HepG2 (cell line): Measurements from ENCODE around the gene ARHGAP5. TPM values are rescaled to one million over a fixed set of nuclear protein-coding genes. Genes with fewer than 3 reads are reported as not detected.

Experiments
- ARID5B ChIP-seq: IDR thresholded peaks from 2 replicates; pipeline ENCODE4 v1.4.0; 2020; ENCODE audit warnings: mild to moderate bottlenecking, missing genetic modification reagents
- DZIP1 ChIP-seq: sonication (generic); formaldehyde crosslinking; IDR thresholded peaks from 2 replicates; pipeline ENCODE4 v1.5.0; 2020; ENCODE audit warnings: mild to moderate bottlenecking, missing genetic modification reagents
- HNF1A ChIP-seq, 2 experiments: sonication (generic) in 1 of 2; formaldehyde crosslinking in 1 of 2; IDR thresholded peaks; 2 replicates each; pipeline versions ENCODE4 v1.4.0 to v1.6.1; 2016 to 2020; ENCODE audit warnings: borderline replicate concordance in 1 of 2, low read depth in 1 of 2, mild to moderate bottlenecking in 1 of 2, missing genetic modification reagents in 1 of 2
- REL ChIP-seq: sonication (generic); formaldehyde crosslinking; conservative IDR thresholded peaks from 2 replicates; pipeline ENCODE4 v1.8.0; 2022; ENCODE audit warnings: mild to moderate bottlenecking, missing genetic modification reagents, moderate library complexity
- ZBTB40 ChIP-seq, 2 experiments: fragments of 450-650 bp in 1 of 2; sonication (generic) in 1 of 2; formaldehyde crosslinking in 1 of 2; IDR thresholded peaks; 2 replicates each; pipeline versions ENCODE4 v1.6.1 to v1.8.0; 2016 to 2022; ENCODE audit warnings: antibody characterized with exemption in 1 of 2, mild to moderate bottlenecking in 1 of 2, missing genetic modification reagents in 1 of 2
- ZFX ChIP-seq: sonication (generic); formaldehyde crosslinking; IDR thresholded peaks from 2 replicates; pipeline ENCODE4 v1.4.0; 2020; ENCODE audit warnings: mild to moderate bottlenecking, low read depth, missing genetic modification reagents, moderate library complexity
- polyA plus RNA-seq, 8 experiments: library from polyadenylated mRNA; depleted of rRNA in 3 of 8; stranded (reverse) in 7 of 8; unstranded in 1 of 8; fragments of >200 nt; fragmentation: Illumina TruSeq in 4 of 8; extraction: Trizol in 4 of 8; gene quantifications; 2 replicates each; pipeline versions ENCODE4 v1.2.1 to v1.2.3, GENCODE V29; 2011 to 2016; ENCODE audit warnings: low read depth in 4 of 8, missing spikeins in 1 of 8, mixed read lengths in 1 of 8; ENCODE audit not compliant: insufficient read depth in 1 of 8
- total RNA-seq, 5 experiments: library from RNA; depleted of rRNA; stranded (reverse); fragments of >200 nt; fragmentation: Illumina TruSeq; extraction: Trizol; gene quantifications; 2 replicates each; pipeline ENCODE4 v1.2.3, GENCODE V29; 2016; ENCODE audit warnings: low read depth in 1 of 5

ARHGAP5 gene
- total and polyA plus RNA-seq, 2 of the 13 experiments (the other 11 are each of a cell fraction or from before 2014, with no cell fraction given) = 33.7 to 144 TPM

GRCh38 chr14:32201816-32202490 is 124.8 kb downstream of the ARHGAP5 start, which contains the start of gene RNU6-7 (continued):
- TF ChIP-seq DZIP1 (CRISPR knock-in tag) (peak; percentile 91; the same call in 1 of the 2 replicates), ARID5B (CRISPR knock-in tag) (peak; percentile 5), ZFX (peak; percentile 81), REL (CRISPR knock-in tag) (peak; percentile 86; the same call in 1 of the 2 replicates), HNF1A (IDR thresholded peaks at IDR 0.05; ENCODE audit: low read depth) (no peak), HNF1A (CRISPR knock-in tag; IDR thresholded peaks at IDR 0.05; ENCODE audit: borderline replicate concordance) (no peak), ZBTB40 (IDR thresholded peaks at IDR 0.05) (no peak), ZBTB40 (CRISPR knock-in tag; IDR thresholded peaks at IDR 0.05) (no peak)
